ENCODE measurements around the gene RAB31. TPM values are rescaled to one million over a fixed set of nuclear protein-coding genes. Genes with fewer than 3 reads are reported as not detected.
"Not testable (repeated sequence)": the region's sequence is repeated elsewhere in the genome, so short reads cannot be mapped to it uniquely, and the experiment has no call there.

RAB31 gene
- total RNA-seq, 1 experiment from 2014 or later = 6.1 TPM

DNA sequence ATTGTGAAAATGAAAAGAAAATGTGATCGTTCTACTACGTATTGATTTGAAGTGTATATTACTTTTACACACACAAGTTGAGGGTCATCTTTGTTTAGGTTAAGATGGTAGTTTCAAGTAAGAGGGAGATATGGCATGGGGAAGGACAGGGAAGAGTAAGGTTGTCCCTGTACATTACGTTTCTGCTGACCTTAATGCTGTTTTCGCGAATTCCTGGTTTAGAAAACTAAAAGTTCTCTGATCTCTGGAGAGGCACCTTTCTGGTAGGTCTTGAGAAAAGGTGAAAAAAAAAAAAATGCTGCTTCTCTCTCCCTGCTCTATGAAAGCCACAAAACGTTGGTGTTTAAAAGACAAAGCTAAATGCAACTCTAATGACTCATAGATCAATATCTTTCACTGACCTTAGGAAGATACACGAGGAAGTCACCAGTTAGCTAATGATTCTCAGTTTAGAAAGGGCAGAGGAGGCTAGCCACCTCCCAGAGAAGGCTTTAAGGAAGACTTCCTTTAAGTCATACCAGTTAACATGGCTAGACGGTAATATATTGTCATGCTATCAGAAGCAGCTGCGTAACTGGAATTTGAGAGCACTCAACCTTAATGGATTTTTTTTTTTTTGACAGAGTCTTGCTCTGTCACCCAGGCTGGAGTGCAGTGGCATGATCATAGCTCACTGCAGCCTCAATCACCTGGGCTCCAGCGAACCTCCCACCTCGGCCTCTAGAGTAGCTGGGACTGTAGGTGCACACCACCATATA, 190.9 kb downstream of the RAB31 start:
- H3K4me3 ChIP-seq (ENCODE audit: low read depth, low read length, poor library complexity, severe bottlenecking) = no peak overlapping the region
- H3K9me3 ChIP-seq (ENCODE audit: low read depth, low read length, poor library complexity, severe bottlenecking) = no peaks in the 10 kb centered on the region
- intact Hi-C loops (cut with micrococcal nuclease; ENCODE audit: unreplicated experiment) = no loop called here
- TF ChIP-seq, protein P1, sequence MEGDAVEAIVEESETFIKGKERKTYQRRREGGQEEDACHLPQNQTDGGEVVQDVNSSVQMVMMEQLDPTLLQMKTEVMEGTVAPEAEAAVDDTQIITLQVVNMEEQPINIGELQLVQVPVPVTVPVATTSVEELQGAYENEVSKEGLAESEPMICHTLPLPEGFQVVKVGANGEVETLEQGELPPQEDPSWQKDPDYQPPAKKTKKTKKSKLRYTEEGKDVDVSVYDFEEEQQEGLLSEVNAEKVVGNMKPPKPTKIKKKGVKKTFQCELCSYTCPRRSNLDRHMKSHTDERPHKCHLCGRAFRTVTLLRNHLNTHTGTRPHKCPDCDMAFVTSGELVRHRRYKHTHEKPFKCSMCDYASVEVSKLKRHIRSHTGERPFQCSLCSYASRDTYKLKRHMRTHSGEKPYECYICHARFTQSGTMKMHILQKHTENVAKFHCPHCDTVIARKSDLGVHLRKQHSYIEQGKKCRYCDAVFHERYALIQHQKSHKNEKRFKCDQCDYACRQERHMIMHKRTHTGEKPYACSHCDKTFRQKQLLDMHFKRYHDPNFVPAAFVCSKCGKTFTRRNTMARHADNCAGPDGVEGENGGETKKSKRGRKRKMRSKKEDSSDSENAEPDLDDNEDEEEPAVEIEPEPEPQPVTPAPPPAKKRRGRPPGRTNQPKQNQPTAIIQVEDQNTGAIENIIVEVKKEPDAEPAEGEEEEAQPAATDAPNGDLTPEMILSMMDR (conservative IDR thresholded peaks at IDR 0.05; ENCODE audit: low read depth, low read length) = no peak
- TF ChIP-seq EZH2 (IDR thresholded peaks at IDR 0.05; ENCODE audit: borderline replicate concordance, low read depth, low read length, poor library complexity, severe bottlenecking) = no peak
- ChIA-PET CTCF (no interaction called here), POLR2A (ENCODE audit: low non-redundant PET) (no interaction called here)
- no peak overlapping the region for H3K27ac ChIP-seq (ENCODE audit: low read depth, low read length, poor library complexity, severe bottlenecking)
- no peaks in the 10 kb centered on the region for H3K36me3 ChIP-seq (ENCODE audit: insufficient read depth, low read length, poor library complexity, severe bottlenecking)
- no peaks in the 10 kb centered on the region for H3K27me3 ChIP-seq (replicated peaks; ENCODE audit: insufficient read depth, low read depth, low read length, poor library complexity)
- H3K4me1 ChIP-seq (ENCODE audit: insufficient read depth, low read length, poor library complexity, severe bottlenecking) = peaks cover 6% of the 10 kb centered on the region
- BruUV-seq (replicated peaks) = no TSS peak
- no peak for DNase-seq (ENCODE audit: low spot score)

DNA sequence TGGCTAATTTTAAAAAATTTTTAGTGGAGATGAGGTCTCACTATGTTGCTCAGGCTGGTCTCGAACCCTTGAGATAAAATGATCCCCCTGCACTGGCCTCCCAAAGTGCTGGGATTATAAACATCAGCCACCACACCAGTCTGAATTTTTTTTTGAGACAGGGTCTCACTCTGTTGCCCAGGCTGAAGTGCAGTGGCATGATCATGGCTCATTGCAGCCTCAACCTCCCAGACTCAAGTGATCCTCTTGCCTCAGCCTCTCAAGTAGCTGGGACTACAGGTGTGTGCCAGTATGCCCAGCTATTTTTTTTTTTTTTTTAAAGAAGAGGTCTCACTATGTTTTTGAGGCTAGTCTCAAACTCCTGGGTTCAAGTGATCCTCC, 191.4 kb downstream of the RAB31 start:
- H3K27ac ChIP-seq (ENCODE audit: low read depth, low read length, poor library complexity, severe bottlenecking); DNase-seq (ENCODE audit: low spot score); H3K4me3 ChIP-seq (ENCODE audit: low read depth, low read length, poor library complexity, severe bottlenecking); H3K9me3 ChIP-seq (ENCODE audit: low read depth, low read length, poor library complexity, severe bottlenecking); H3K4me1 ChIP-seq (ENCODE audit: insufficient read depth, low read length, poor library complexity, severe bottlenecking); intact Hi-C loops (cut with micrococcal nuclease; ENCODE audit: unreplicated experiment); POLR2A ChIA-PET (ENCODE audit: low non-redundant PET); H3K36me3 ChIP-seq (ENCODE audit: insufficient read depth, low read length, poor library complexity, severe bottlenecking); CTCF ChIA-PET; H3K27me3 ChIP-seq (replicated peaks; ENCODE audit: insufficient read depth, low read depth, low read length, poor library complexity); BruUV-seq (replicated peaks): not testable (repeated sequence)

DNA sequence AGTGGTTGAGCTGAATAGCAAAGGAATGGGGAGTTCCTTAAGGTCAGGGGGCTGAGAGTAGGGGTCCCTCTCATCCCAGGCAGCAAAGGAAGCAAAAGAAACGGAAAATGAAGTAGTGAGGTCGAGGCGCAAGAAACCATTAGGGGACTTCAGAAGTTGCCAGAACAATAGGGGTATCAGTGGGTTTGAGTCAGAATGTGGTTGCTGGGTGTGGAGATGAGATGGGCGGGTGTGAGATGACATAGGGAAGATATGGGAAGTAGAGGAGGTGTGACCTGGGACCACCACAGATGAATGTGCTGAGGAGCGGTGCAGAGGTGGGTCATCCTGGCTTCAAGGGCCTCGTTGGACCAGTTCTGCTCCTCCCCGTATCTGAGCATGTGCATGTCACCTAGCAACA, 192.6 kb downstream of the RAB31 start:
- no TSS peak for BruUV-seq (replicated peaks)
- Histone ChIP-seq H3K9me3 (ENCODE audit: low read depth, low read length, poor library complexity, severe bottlenecking) (no peaks in the 10 kb centered on the region), H3K4me1 (ENCODE audit: insufficient read depth, low read length, poor library complexity, severe bottlenecking) (peaks cover 6% of the 10 kb centered on the region), H3K4me3 (ENCODE audit: low read depth, low read length, poor library complexity, severe bottlenecking) (no peak overlapping the region), H3K27ac (ENCODE audit: low read depth, low read length, poor library complexity, severe bottlenecking) (no peak overlapping the region), H3K27me3 (replicated peaks; ENCODE audit: insufficient read depth, low read depth, low read length, poor library complexity) (no peaks in the 10 kb centered on the region), H3K36me3 (ENCODE audit: insufficient read depth, low read length, poor library complexity, severe bottlenecking) (no peaks in the 10 kb centered on the region)
- intact Hi-C loops (cut with micrococcal nuclease; ENCODE audit: unreplicated experiment) = no loop called here
- DNase-seq (ENCODE audit: low spot score) = no peak
- no peak for TF ChIP-seq EZH2 (IDR thresholded peaks at IDR 0.05; ENCODE audit: borderline replicate concordance, low read depth, low read length, poor library complexity, severe bottlenecking)
- TF ChIP-seq, protein P1 (conservative IDR thresholded peaks at IDR 0.05; ENCODE audit: low read depth, low read length) = no peak
- ChIA-PET POLR2A (ENCODE audit: low non-redundant PET) (no interaction called here), CTCF (no interaction called here)

DNA sequence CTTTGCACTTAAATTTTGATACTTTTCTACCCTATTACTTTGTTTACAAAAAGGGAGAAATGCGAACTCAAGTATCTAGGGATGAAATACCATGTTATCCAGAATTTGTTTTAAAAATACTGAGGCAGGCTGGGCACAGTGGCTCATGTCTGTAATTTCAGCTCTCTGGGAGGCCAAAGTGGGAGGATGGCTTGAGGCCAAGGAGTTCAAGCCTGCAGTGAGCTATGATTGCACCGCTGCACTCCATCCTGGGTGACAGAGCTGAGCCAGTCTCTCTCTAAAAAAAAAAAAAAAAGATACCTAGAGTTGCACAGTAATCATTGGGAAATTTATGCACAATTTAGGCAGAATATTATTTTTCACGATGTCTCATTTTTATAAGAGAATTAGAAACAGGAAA, 193.3 kb downstream of the RAB31 start:
- TF ChIP-seq EZH2 (IDR thresholded peaks at IDR 0.05; ENCODE audit: borderline replicate concordance, low read depth, low read length, poor library complexity, severe bottlenecking) = no peak
- TF ChIP-seq, protein P1 (conservative IDR thresholded peaks at IDR 0.05; ENCODE audit: low read depth, low read length) = no peak
- peaks cover 6% of the 10 kb centered on the region for H3K4me1 ChIP-seq (ENCODE audit: insufficient read depth, low read length, poor library complexity, severe bottlenecking)
- no peaks in the 10 kb centered on the region for H3K36me3 ChIP-seq (ENCODE audit: insufficient read depth, low read length, poor library complexity, severe bottlenecking)
- DNase-seq (ENCODE audit: low spot score) = no peak
- no peak overlapping the region for H3K27ac ChIP-seq (ENCODE audit: low read depth, low read length, poor library complexity, severe bottlenecking)
- H3K9me3 ChIP-seq (ENCODE audit: low read depth, low read length, poor library complexity, severe bottlenecking) = no peaks in the 10 kb centered on the region
- ChIA-PET CTCF (interaction anchor here (0.6 kb wide), 1 partner anchor 576 kb away, joined by 3 read pairs; no protein-coding TSS in a partner anchor), POLR2A (ENCODE audit: low non-redundant PET) (no interaction called here)
- no peaks in the 10 kb centered on the region for H3K27me3 ChIP-seq (replicated peaks; ENCODE audit: insufficient read depth, low read depth, low read length, poor library complexity)
- no peak overlapping the region for H3K4me3 ChIP-seq (ENCODE audit: low read depth, low read length, poor library complexity, severe bottlenecking)
- no TSS peak for BruUV-seq (replicated peaks)
- intact Hi-C loops (cut with micrococcal nuclease; ENCODE audit: unreplicated experiment) = no loop called here

DNA sequence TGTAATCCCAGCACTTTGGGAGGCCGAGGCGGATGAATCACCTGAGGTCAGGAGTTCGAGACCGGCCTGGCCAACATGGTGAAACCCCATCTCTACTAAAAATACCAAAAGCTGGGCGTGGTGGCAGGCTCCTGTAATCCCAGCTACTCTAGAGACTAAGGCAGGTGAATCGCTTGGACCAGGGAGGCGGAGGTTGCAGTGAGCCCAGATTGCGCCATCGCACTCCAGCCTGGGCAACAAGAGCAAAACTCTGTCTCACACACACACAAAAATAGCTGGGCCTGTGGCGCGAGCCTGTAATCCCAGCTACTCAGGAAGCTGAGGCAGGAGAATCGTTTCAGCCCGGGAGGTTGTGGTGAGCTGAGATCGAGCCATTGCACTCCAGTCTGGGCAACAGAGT, 194.2 kb downstream of the RAB31 start:
- intact Hi-C loops (cut with micrococcal nuclease; ENCODE audit: unreplicated experiment); H3K27ac ChIP-seq (ENCODE audit: low read depth, low read length, poor library complexity, severe bottlenecking); H3K4me1 ChIP-seq (ENCODE audit: insufficient read depth, low read length, poor library complexity, severe bottlenecking); BruUV-seq (replicated peaks); CTCF ChIA-PET; H3K36me3 ChIP-seq (ENCODE audit: insufficient read depth, low read length, poor library complexity, severe bottlenecking); H3K4me3 ChIP-seq (ENCODE audit: low read depth, low read length, poor library complexity, severe bottlenecking); POLR2A ChIA-PET (ENCODE audit: low non-redundant PET); H3K9me3 ChIP-seq (ENCODE audit: low read depth, low read length, poor library complexity, severe bottlenecking); DNase-seq (ENCODE audit: low spot score); H3K27me3 ChIP-seq (replicated peaks; ENCODE audit: insufficient read depth, low read depth, low read length, poor library complexity): not testable (repeated sequence)
